DMS 273 treated with DMSO at 0.1 percent for 48 hours (cell line): ENCODE data around the gene NDST1.
A peak's percentile ranks its signal among the peaks of the same experiment; 100 is the strongest.
"Not testable (repeated sequence)": the region's sequence is repeated elsewhere in the genome, so short reads cannot be mapped to it uniquely, and the experiment has no call there.

Experiments used
- DNase-seq: peaks from one replicate; lab custom pipeline; 2025; lab: John Stamatoyannopoulos, UW

NDST1 gene

DNA sequence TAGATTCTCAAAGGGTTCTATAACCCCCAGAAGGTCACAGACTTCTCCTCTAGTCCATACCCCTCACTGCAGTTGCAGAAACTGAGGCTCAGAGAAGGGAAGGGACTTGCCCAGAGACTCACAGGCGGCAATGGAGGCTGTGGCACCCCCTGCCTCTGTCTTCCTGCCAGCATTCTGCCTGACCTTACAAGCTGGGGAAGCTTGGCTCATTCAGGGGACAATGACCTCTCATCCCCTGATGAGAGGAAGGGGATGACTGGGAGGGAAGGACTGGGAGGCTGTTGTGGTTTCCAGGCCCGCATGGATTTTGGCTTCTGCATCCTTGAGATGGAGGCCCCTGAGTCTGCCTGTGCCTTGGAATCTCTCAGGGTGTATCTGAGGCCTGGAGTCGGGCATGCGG is 897 bp downstream of the NDST1 start:
- no peak for DNase-seq

DNA sequence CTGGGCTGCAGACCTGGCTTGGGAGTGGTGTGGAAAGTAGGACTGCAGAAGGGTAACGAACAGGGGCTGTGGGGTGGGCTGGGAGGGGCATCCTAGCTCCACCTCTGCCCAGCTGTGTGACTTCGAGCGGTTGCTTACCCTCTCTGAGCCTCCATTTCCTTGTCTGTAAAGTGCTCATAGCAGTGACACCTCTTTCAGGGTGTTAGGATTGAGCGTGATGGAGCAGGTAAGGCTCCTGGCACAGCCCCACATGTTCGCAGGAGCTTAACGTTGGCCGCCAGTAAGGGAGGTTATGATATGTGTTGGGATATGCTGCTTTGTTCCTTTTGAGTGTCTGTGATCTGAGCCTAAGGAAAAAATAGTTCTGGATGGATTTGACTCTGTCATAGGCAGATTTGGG is 2.1 kb downstream of the NDST1 start:
- no peak for DNase-seq

DNA sequence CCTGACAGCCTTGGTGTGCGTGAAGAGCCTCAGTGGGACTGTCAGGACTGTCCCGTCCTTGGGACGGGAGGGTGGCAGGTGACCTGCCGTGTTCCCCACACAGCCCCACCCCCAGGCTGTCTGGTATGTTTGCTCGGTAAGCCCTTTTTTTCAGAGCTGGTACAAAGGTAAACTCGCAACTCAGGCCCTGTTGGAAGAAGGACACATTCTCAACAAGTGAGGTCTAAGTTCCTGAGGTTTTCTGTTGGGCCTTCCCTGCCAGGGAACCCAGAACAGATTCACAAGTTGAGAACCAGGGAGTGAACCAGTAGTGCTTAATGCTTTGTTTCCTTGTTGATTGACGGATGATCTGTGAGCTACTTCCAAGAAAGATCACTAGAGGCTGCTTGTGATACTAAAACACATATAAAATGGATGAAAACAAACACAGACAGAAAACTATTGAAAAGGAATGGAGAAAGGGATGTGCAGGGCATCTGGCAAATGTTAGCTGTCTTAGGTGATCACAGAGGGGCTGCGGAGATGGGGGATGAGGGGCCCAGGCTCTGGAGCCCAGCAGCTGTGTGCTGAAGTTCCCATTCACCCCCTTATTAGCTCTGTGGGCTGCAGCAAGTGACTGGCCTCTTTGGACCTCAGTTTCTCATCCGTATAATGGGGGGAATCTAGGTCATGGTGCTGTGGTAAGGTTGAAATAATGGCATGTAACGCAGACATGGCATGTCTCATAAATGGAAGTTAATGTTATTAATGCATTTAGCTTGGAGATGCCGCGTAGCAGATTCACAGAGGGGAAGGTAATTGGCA is 2.7 kb downstream of the NDST1 start:
- DNase-seq, result no peak

DNA sequence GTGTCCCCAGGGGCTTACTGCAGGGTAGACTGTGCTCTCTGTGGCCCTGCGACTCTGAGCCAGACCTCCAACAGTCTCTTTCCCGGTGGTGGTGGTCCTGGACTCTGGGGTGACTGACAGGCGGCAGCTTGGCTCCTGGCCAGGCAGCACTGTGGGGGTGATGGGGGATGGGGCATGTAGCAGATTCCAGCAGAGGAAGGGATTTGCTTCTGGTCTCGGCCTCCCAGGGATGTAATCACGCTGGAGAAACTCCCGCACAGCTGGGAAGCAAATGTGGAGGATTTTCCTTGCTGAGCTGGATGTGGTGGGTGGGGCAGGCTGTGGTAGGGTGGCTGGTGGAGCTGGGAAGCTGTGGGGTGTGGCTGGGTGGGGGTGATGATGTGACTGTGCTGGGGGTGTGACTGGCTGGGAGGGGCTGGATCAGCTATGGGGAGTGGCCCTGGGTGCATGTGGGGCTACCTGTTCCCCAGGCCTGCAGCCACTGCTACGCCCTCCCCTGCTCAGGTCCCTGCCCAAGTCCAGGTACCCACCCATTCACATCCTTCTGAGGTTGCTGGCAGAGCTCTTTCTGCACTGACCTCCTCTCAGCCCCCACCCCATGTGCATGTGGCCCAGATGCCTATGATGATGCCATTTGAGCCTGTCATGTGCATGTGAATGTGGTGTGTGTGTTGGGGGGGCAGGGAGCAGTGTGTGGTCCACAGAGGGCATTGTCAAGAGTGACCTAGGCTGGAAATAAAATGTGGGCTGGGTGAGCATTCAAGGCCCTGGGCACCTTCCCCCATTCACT is 3.8 kb downstream of the NDST1 start:
- DNase-seq, result no peak

DNA sequence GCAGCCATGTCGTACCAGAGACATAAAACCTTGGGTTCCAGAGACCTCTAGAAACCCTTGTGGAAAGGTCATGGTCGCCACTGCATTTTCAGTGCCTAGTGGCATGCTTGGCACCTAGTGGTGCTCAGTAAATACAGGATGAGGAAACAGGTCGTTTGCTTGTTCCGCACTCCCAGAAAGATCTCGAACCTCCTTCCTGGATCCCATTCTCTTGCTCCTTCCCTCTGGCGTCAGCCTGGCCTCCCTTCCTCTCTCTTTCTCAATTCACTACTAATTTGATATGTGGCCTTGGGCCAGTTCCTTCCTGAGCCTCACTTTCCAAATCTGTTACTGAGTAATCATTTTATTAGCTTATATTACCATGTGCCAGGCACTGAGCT is 4.4 kb downstream of the NDST1 start:
- no peak for DNase-seq

DNA sequence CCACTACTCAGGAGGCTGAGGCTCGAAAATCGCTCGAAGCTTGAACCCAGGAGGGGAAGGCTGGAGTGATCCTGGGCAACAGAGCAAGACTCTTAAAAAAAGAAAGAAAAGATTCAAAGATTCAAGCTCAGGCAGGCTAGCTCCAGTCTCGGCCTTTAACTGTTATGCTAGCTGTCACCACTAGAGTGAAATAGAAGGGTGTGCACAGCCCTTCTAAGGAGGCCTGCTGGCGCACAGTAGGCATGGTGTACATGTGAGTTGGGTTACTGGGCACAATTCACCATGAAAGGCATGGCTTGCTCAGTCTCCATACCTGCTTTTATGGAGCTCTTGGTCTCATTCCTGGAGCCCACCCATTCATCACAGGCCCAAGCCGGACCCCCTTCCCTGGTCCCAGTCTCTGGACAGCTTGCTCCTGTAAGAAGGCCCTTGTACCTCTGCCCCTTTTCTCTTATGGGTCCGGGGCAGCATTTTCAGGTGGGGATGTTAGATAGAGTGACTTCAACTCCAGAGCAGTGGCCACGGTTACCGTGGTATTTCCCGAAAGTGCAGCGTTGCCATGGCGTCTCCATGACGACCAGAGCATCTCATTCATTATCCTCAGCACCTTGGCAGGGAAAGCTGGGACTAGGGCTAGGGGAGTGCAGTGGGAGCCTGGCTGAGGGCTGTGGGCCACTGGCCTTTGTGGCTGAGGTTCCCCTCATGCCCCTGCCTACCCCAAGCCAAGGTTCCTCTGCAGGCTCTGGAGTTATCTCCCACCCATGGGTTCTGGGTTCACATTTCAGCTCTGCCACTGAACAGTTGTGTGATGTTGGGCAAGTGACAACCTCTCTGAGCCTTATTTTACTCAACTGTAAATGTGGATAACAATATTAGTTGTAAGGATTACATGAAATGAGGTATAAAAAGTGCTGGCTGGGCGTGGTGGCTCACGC is 5.7 kb downstream of the NDST1 start:
- no peak for DNase-seq

DNA sequence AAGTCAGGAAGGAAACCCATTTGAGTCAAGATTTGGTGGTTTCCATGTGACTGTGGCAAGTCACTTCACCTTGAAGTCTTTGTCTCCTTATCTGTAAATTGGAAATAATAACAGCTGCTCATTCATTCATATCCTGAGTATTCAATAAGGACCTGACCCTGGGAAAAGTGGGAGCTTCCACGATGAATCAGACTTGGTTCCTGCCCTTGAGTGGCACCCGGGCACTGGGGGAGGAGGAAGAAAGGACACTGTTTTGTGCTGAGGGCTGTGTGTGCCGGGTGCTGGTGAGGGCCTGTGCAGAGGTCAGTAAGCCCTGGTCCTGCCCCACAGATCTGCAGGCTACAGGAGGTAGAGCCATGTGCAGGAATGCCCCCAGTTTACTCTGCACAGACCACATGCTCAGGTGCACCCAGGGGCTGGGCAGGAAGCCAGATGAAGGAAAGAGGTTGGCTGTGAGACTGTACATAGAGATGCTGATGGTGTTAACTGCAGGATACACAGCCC is 6.8 kb downstream of the NDST1 start:
- peak; percentile 15 for DNase-seq

DNA sequence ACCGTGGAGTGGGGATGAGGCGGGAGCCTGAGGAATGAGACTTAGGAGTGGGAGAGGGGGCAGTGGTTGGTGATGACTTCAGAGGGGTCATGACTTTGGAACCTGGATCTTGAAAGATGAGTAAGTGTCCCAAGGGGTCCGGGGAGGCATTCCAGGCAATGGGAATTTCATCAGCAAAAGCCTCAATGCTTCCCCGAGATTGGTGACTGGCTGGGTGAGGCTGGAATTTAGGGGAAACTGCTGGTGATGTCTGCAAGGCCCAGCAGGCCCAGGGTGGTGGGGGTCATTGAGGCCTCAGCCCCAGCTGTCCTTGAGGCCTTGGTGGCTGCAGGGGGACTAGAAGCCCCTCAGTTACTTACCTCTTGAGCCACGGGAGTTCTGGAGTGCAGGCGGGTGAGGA is 7.5 kb downstream of the NDST1 start:
- DNase-seq, result no peak

DNA sequence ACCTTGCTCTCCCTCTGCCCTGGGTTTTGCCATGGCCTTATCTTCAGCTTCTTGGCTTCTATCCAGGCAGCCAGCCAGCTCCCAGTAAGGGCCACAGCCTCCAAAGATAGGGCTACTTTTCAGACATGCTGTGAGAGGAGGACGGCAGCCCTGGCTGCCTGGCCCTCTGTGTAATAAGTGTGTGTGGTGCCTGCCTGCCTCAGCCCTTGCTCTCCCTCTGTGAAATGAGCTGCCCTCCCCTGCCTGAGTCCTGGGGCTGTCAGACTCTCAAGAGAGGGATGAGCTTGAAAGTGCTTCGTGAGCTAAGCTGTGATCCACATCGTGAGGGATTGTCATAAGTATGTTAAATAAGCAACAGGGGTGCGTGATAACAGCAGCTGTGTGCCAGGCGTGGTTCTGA is 8.1 kb downstream of the NDST1 start:
- DNase-seq, result no peak

DNA sequence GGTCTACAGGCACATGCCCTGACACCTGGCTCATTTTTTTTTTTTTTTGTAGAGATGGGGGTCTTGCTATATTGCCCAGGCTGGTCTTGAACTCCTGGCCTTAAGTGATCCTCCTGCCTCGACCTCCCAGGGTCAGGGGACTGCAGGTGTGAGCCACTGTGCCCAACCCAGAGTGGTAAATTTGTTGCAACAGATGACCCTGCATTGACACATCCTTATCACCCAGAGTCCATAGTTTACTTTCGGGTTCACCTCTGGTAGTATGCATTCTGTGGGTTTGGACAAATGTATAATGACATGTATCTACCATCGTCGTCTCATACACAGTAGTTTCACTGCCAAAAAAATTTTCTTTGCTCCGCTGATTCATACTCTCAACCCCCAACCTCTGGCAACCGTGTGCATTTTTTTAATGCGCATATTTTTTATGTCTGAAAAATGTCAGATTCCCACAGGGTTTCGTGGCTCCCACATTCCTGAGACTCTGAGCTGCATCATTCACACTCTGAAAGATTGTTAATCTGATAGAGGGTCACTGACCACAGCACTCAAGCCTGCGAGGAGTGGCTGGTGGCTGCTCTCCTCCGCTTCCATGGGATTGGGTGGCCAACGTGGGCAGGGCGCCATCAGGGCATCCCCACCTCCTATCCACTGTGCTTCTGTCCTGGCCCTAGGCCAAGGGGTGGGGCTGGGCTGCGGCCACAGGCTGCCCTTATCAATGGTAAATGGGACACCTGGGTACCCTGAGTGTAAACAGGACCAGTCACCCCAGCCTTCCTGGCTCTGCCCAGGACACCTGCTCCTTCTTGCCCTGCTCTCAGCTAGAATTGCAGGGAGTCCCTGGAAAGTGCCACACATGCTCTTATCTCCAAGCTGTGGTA is 9.6 kb downstream of the NDST1 start:
- no peak for DNase-seq

DNA sequence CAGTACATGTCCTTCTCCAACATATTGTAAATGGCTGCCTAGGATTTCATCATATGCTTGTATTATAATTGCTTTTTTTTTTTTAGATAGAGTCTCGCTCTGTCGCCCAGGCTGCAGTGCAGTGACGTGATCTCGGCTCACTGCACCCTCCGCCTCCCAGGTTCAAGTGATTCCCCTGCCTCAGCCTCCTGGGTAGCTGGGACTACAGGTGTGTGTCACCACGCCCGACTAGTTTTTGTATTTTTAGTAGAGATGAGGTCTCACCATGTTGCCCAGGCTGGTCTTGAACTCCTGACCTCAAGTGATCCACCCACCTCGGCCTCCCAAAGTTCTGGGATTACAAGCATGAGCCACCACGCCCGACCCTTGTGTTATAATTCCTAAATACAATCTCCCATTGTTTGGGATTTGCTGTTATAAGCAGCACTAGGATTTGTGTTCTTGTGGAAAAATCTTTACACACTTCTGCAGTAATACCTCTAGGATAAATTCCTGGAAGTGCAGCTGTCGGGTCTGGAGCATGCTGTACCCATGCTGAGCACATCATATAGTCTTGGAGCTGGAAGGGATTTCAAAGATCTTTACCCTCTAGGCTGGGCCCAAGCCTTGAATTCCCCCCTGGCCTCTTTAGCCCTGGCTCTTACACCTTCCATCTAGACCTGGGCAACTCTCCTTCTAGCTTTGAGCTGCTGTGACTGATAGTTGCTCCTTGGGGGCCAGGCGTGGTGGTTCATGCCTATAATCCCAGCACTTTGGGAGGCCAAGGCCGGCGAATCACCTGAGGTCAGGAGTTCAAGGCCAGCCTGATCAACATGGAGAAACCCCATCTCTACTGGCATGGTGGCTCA is 11.0 kb downstream of the NDST1 start:
- DNase-seq, result not testable (repeated sequence)

DNA sequence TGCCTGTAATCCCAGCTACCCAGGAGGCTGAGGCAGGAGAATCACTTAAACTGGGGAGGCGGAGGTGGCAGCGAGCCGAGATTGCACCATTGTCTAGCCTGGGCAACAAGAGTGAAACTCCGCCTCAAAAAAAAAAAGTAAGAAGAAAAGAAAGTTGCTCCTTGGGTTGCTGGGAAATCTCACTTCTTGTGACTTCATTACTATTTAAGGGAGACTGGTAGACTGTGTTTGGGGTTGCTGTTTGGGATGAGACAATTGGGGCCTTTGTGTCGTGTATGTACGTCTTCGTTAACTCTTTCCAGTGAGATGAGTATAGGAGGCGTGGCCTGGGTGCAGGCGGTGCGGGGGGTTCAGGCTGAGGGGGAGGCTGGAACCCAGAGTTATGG is 11.6 kb downstream of the NDST1 start:
- no peak for DNase-seq

DNA sequence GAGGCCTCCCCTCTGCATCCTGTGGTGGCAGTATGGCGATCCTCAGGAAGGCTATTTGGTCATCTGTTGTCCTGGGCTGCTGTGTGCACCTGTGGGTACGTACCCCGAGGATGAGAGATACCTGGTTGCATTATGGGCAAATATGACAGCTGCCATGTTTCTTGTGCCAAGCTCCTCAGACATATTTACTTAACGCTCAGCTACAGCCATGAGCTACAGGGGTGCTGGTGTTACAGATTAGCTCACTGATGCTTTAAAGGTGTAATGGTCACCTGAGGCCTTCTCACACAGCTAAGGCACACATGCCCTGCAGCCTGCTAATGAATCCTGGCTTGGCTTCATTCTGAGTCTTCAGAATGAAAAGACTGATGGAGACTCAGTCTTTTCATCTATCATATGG is 12.0 kb downstream of the NDST1 start:
- DNase-seq, result no peak

DNA sequence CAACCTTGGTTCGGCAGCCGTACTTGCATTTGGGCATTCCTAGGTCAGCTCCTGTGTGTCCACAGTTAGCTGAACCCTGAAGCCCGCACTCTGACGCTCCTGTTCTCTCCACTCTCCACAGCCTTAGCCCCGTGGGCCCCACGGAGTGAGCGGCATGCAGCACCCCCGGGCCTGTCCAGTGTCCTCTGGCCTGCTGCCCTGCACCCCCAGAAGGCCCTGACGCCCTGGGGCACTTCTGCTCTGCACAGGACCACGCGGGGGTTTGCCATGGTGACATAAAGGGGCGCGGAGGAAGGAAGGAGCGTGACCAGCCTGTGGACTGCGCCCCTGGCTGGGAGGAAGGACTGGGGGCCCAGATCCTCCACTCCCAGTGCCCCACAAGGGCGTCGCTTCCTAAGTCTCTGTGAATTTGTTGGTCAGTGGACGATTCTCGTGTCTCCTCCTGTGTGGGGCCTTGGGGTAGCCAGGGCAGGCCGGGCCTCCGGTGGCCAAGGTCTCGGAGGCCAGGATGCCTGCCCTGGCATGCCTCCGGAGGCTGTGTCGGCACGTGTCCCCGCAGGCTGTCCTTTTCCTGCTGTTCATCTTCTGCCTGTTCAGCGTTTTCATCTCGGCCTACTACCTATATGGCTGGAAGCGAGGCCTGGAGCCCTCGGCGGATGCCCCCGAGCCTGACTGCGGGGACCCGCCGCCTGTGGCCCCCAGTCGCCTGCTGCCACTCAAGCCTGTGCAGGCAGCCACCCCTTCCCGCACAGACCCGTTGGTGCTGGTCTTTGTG is 13.0 kb downstream of the NDST1 start:
- DNase-seq, result no peak

DNA sequence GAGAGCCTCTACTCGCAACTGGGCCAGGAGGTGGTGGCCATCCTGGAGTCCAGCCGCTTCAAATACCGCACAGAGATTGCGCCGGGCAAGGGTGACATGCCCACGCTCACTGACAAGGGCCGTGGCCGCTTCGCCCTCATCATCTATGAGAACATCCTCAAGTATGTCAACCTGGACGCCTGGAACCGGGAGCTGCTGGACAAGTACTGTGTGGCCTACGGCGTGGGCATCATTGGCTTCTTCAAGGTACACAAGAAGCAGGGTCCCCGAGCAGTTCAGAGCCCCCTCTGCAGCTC is 13.5 kb downstream of the NDST1 start:
- DNase-seq, result no peak

DNA sequence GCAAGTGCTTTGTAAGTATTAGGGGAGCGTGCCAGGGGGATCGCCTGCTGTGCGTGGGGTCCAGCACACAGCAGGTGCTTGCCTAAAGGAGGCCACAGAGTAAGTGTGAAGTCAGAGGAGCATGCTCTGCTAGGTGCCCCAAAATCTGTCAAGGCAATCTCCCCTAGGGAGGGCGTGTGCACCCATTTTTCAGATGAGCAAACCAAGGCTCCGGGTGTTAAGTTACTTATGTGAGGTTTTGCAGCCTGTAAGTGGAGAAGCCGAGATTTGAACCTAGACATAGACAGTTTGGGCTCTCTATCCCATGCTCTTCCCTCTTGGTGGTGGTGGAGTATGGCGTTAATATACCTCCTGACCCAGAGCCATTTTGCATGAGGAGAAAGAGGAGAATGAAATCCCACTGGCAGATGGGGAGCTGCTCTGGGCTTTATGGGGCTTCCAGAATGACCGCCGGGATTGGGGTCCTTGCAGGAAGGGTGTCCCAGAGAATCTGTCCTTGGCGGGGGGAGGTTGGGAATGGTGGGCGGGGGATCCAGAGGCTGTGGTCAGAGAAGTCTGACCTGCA is 14.1 kb downstream of the NDST1 start:
- no peak for DNase-seq

DNA sequence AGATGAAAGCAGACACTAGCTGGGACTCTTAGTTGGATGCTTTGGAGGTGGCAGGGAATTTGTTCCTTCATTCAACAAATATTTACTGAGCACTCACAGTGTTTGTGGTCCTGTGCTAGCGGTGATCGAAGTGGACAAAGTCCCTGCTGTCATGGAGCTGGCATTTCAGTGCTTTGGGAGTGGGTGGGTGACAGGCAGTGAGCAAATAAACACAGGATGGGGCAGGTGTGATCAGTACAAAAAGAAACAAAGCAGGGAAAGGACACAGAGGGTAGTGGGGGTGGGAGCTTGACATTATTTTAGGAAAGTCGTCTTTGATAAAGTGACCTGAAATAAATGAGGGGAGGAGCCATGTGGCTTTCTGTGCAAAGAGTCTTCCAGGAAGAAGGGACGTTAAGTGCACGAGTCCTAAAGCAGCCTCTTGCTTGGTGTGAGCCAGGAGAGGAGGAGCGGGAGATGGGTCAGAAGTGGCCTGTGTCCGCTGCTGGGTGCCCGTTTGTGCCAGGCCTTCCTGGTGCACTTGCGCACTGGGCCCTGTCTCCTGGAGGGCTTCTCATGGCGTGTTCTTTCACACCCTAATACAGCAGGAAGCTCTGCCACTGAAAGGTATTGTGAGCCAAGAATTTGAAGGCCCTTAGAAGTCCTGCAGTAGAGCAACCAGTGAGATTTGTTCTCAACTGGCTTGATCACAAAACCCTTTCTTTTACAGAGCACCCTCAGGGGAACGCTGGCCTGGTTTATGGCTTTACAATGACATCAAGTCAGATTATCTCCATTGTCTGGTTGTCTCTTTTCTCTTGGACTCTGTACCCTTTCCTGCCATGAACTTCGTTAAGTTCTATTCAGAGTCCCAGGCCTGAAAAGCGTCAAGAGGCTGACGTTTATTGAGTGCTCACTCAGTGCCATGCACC is 14.8 kb downstream of the NDST1 start:
- DNase-seq, result no peak
